22Rv1 (cell line): ENCODE measurements around the gene KCNS1.

Source experiments
- H3K27ac ChIP-seq: fragments of 450-650 bp; 2 replicates; pipeline ENCODE4 v1.5.1; 2017
- ZFX ChIP-seq: fragments of 450-650 bp; IDR thresholded peaks from 2 replicates; pipeline ENCODE4 v1.6.1; 2017; ENCODE audit warnings: antibody characterized with exemption, borderline replicate concordance
- TF ChIP-seq, protein P1 (sequence below): fragments of 450-650 bp; IDR thresholded peaks from 2 replicates; pipeline ENCODE4 v1.5.1; 2017; ENCODE audit warnings: mild to moderate bottlenecking

The KCNS1 gene

DNA sequence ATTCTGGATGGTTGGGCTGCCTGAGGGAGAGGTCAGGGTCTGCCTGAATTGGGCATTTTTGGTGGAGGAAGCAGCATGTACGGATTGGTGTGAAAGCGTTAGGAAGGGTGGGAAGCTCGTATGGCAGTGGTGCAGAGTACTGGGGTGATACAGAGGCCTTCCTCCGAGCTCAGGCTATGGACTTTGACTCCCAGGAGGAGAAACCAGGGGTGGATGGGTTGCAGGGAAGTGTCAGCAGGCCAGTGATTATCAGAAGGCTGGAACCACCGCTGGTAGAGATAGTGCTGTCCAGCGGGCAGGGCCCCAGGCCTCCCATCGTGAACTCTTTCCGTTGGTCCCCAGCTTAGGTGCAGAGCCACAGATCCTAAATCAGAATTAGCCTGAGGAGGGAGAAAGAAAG is 8.7 kb upstream of the KCNS1 start:
- TF ChIP-seq, protein P1, sequence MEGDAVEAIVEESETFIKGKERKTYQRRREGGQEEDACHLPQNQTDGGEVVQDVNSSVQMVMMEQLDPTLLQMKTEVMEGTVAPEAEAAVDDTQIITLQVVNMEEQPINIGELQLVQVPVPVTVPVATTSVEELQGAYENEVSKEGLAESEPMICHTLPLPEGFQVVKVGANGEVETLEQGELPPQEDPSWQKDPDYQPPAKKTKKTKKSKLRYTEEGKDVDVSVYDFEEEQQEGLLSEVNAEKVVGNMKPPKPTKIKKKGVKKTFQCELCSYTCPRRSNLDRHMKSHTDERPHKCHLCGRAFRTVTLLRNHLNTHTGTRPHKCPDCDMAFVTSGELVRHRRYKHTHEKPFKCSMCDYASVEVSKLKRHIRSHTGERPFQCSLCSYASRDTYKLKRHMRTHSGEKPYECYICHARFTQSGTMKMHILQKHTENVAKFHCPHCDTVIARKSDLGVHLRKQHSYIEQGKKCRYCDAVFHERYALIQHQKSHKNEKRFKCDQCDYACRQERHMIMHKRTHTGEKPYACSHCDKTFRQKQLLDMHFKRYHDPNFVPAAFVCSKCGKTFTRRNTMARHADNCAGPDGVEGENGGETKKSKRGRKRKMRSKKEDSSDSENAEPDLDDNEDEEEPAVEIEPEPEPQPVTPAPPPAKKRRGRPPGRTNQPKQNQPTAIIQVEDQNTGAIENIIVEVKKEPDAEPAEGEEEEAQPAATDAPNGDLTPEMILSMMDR: no peak
- no peak for TF ChIP-seq ZFX
- H3K27ac ChIP-seq: no peak overlapping the region

DNA sequence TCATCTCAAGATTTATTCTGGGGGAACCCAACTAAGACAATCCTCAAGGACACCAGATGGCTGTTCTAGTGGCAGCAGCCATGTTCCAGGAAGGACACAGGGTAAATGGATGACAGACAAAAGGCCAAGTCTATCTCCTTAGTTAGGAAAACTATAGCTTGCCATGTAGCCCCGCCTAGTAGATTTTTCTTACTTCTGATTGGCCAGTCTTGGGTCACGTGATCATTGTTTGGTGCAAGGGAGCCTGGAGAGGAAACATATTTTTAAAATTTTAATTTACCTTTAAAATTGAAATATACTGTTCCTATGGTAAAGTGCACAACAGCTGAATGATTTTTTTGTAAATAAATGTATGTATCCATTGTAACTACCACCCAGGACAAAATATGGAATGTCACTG is 4.4 kb upstream of the KCNS1 start:
- H3K27ac ChIP-seq: no peak overlapping the region
- TF ChIP-seq ZFX: no peak
- TF ChIP-seq, protein P1: no peak

GRCh38 chr20:45104786-45105185 is 3.9 kb upstream of the KCNS1 start:
- TF ChIP-seq, protein P1: no peak
- no peak for TF ChIP-seq ZFX
- no peak overlapping the region for H3K27ac ChIP-seq

GRCh38 chr20:45103072-45103471 is 2.1 kb upstream of the KCNS1 start:
- TF ChIP-seq, protein P1: no peak
- no peak for TF ChIP-seq ZFX
- H3K27ac ChIP-seq: no peak overlapping the region

DNA sequence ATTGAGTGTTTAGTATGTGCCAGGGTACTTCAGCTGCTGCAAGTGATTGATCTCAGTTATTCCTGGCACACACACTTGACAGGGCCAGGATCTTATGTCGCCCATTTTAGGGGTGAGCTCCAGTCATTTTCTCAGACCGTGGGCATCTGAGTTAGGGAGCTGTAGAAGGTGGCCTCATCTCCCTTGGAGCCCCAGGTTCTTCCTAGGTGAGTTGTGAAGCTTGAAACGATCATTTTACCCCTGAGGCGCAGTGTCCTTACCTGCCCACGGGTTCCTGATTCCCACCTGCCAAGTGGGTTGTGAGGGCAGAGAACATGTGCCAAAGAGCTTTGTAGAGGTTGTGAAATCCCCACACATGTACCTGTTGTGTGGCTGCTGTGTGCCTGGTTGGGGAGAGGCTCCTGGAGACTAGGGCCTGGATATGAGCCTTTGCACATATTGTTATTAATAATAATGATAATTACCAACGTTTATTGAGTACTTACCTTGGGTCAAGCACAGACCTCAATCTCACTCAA is 465 bp upstream of the KCNS1 start:
- H3K27ac ChIP-seq: no peak overlapping the region
- no peak for TF ChIP-seq ZFX
- TF ChIP-seq, protein P1: no peak

- H3K27ac ChIP-seq: no peak overlapping the region
- TF ChIP-seq ZFX: no peak
- TF ChIP-seq, protein P1: no peak
Measured at GRCh38 chr20:45098103-45098773, 2.7 kb downstream of the KCNS1 start.

GRCh38 chr20:45097485-45098102 is 3.3 kb downstream of the KCNS1 start:
- TF ChIP-seq, protein P1: no peak
- TF ChIP-seq ZFX: no peak
- H3K27ac ChIP-seq: no peak overlapping the region
